Measurements from ENCODE around the gene CATSPER3. TPM values are rescaled to one million over a fixed set of nuclear protein-coding genes. Genes with fewer than 3 reads are reported as not detected.

CATSPER3 gene
- total RNA-seq, 2 experiments from 2014 or later: 0.56 TPM; not detected in 1

DNA sequence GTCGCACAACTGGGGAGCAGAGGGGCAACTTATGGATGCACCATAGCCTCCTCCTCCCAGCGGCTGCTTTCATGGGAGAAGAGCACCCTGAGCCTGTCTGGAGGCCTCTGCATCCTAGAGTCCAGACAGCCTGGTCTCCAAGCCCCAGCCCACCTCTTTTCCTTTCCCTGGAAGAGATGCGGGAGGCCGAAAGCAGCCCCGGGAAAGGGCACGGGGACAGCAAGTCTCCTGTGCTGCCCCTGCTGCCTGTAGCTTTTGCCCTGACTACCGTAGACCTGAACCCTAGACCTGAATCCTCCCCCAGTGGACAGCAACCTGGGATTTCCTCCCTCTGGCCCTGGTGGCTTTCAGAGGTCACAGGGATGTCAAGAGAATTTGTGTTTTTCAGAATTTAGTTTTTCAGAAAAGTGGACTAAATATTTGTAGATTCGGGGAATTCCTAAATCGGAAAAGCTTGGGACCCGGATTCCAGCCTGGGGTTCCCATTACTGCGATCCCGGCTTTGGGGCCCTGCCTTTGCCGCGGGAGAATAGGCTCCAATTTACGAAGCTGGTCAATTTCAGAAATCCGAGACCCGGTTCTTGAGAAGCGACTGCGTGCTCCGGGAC is 70.6 kb downstream of the CATSPER3 start:
- no peak overlapping the region for H3K4me3 Mint-ChIP-seq
- no peaks in the 10 kb centered on the region for H3K9me3 Mint-ChIP-seq
- DNase-seq (no peak), ATAC-seq (ENCODE audit: poor library complexity) (no peak)
- no peak for TF ChIP-seq CTCF (IDR thresholded peaks at IDR 0.05)
- no peak overlapping the region for H3K27ac Mint-ChIP-seq
- Histone ChIP-seq H3K4me1 (ENCODE audit: insufficient read depth, low read length) (peaks cover 33% of the 10 kb centered on the region), H3K27ac (ENCODE audit: low read depth in 1 of 2, low read length in 2 of 2) (no peak overlapping the region), H3K27me3 (ENCODE audit: control insufficient read depth in 1 of 2, insufficient read depth in 2 of 2, low read length in 2 of 2) (peaks cover 69 to 79% of the 10 kb centered on the region in 2 experiments), H3K9me3 (ENCODE audit: control insufficient read depth in 1 of 2, insufficient read depth in 1 of 2, low read length in 2 of 2) (peaks cover 0 to 25% of the 10 kb centered on the region in 2 experiments), H3K36me3 (ENCODE audit: insufficient read depth, low read length) (no peaks in the 10 kb centered on the region), H3K4me3 (ENCODE audit: low read length) (no peak overlapping the region)
- no peaks in the 10 kb centered on the region for H3K36me3 Mint-ChIP-seq (ENCODE audit: low read depth)
- CTCF ChIA-PET: no interaction called here
- intact Hi-C loops (cut with DNase I, micrococcal nuclease): no loop called here
- POLR2A ChIA-PET: no interaction called here
- H3K4me1 Mint-ChIP-seq (ENCODE audit: low read depth): peaks cover 29% of the 10 kb centered on the region
- H3K27me3 Mint-ChIP-seq: peaks cover 82% of the 10 kb centered on the region

DNA sequence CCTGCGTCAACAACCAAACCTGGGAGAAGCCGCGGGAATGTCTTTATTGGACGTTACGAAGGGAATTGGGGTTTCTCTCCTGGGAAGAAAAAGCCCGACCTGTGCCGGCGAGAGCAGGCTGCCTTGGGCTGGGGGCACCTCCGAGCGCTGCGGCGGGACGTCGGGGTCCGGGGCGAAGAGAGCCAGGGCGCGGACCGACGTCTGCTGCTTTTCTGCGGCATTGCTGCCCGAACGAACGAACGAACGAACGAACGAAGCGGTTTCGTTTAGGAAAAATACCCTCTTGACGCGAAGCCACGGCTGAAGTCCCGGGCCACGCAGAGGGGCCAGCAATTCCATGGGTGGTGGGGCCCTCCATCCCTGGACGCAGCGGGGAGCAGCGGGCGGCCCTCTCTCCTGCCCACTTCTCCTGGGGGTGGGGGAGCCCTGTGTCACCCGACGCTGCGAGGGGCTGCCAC is 71.1 kb downstream of the CATSPER3 start:
- CTCF ChIA-PET: no interaction called here
- Mint-ChIP-seq H3K4me1 (ENCODE audit: low read depth) (peaks cover 28% of the 10 kb centered on the region), H3K27ac (no peak overlapping the region), H3K4me3 (no peak overlapping the region), H3K9me3 (no peaks in the 10 kb centered on the region), H3K27me3 (peaks cover 85% of the 10 kb centered on the region), H3K36me3 (ENCODE audit: low read depth) (no peaks in the 10 kb centered on the region)
- POLR2A ChIA-PET: no interaction called here
- DNase-seq (no peak), ATAC-seq (ENCODE audit: poor library complexity) (no peak)
- H3K4me1 ChIP-seq (ENCODE audit: insufficient read depth, low read length): peaks cover 31% of the 10 kb centered on the region
- intact Hi-C loops (cut with DNase I, micrococcal nuclease): no loop called here
- H3K27ac ChIP-seq (ENCODE audit: low read depth in 1 of 2, low read length in 2 of 2): no peak overlapping the region
- H3K9me3 ChIP-seq (ENCODE audit: control insufficient read depth in 1 of 2, insufficient read depth in 1 of 2, low read length in 2 of 2): peaks cover 0 to 25% of the 10 kb centered on the region in 2 experiments
- H3K4me3 ChIP-seq (ENCODE audit: low read length): no peak overlapping the region
- peaks cover 72 to 84% of the 10 kb centered on the region in 2 experiments for H3K27me3 ChIP-seq (ENCODE audit: control insufficient read depth in 1 of 2, insufficient read depth in 2 of 2, low read length in 2 of 2)
- TF ChIP-seq CTCF (IDR thresholded peaks at IDR 0.05): no peak
- H3K36me3 ChIP-seq (ENCODE audit: insufficient read depth, low read length): no peaks in the 10 kb centered on the region

GRCh38 chr5:135039271-135040033 is 71.7 kb downstream of the CATSPER3 start:
- Mint-ChIP-seq H3K36me3 (ENCODE audit: low read depth) (no peaks in the 10 kb centered on the region), H3K27me3 (peaks cover 87% of the 10 kb centered on the region), H3K27ac (no peak overlapping the region), H3K4me1 (ENCODE audit: low read depth) (peaks cover 26% of the 10 kb centered on the region), H3K4me3 (peak overlapping the region; percentile 11), H3K9me3 (no peaks in the 10 kb centered on the region)
- DNase-seq: peak in 1 of 14 experiments; percentile 16
- ChIA-PET CTCF (no interaction called here), POLR2A (no interaction called here)
- peak; percentile 47 for ATAC-seq (ENCODE audit: poor library complexity)
- Histone ChIP-seq H3K36me3 (ENCODE audit: insufficient read depth, low read length) (no peaks in the 10 kb centered on the region), H3K27ac (ENCODE audit: low read depth in 1 of 2, low read length in 2 of 2) (no peak overlapping the region), H3K4me3 (ENCODE audit: low read length) (no peak overlapping the region), H3K9me3 (ENCODE audit: control insufficient read depth in 1 of 2, insufficient read depth in 1 of 2, low read length in 2 of 2) (peaks cover 0 to 25% of the 10 kb centered on the region in 2 experiments), H3K4me1 (ENCODE audit: insufficient read depth, low read length) (peaks cover 29% of the 10 kb centered on the region), H3K27me3 (ENCODE audit: control insufficient read depth in 1 of 2, insufficient read depth in 2 of 2, low read length in 2 of 2) (peaks cover 76 to 88% of the 10 kb centered on the region in 2 experiments)
- intact Hi-C loops (cut with DNase I, micrococcal nuclease): no loop called here
- no peak for TF ChIP-seq CTCF (IDR thresholded peaks at IDR 0.05)

Data from CD4-positive, alpha-beta T cell (primary cell).